ENCODE results near the gene NPTX2.
A peak's percentile ranks its signal among the peaks of the same experiment; 100 is the strongest.

Gene NPTX2

GRCh38 chr7:98617051-98617959 lies at the start of gene NPTX2 (continued):
- TF ChIP-seq, protein P1, sequence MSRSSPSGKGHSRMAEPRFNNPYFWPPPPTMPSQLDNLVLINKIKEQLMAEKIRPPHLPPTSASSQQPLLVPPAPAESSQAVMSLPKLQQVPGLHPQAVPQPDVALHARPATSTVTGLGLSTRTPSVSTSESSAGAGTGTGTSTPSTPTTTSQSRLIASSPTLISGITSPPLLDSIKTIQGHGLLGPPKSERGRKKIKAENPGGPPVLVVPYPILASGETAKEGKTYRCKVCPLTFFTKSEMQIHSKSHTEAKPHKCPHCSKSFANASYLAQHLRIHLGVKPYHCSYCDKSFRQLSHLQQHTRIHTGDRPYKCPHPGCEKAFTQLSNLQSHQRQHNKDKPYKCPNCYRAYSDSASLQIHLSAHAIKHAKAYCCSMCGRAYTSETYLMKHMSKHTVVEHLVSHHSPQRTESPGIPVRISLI (tag by site-specific recombination; IDR thresholded peaks at IDR 0.05), result no peak
- TF ChIP-seq ZNF76 (tag by site-specific recombination; IDR thresholded peaks at IDR 0.05; ENCODE audit: borderline replicate concordance, low read depth) (peak; percentile 49; the same call in 1 of the 2 replicates), ZEB2 (tag by site-specific recombination; IDR thresholded peaks at IDR 0.05) (no peak), ZNF10 (tag by site-specific recombination; IDR thresholded peaks at IDR 0.05) (no peak), ZNF623 (tag by site-specific recombination; IDR thresholded peaks at IDR 0.05) (no peak), KLF16 (tag by site-specific recombination; IDR thresholded peaks at IDR 0.05) (0 out of 2 replicates have a peak, but pooled peaks have one; percentile 18), ZNF658 (tag by site-specific recombination; IDR thresholded peaks at IDR 0.05) (no peak), ZNF639 (tag by site-specific recombination; IDR thresholded peaks at IDR 0.05) (no peak), SP2 (tag by site-specific recombination; IDR thresholded peaks at IDR 0.05) (peak; percentile 50; the same call in 1 of the 2 replicates), ZNF138 (tag by site-specific recombination; IDR thresholded peaks at IDR 0.05; ENCODE audit: borderline replicate concordance) (no peak), MZF1 (tag by site-specific recombination; IDR thresholded peaks at IDR 0.05; ENCODE audit: borderline replicate concordance) (no peak), ZNF184 (tag by site-specific recombination; IDR thresholded peaks at IDR 0.05) (no peak), ZNF391 (tag by site-specific recombination; IDR thresholded peaks at IDR 0.05; ENCODE audit: borderline replicate concordance, low read depth) (no peak), SETDB1 (IDR thresholded peaks at IDR 0.05; ENCODE audit: insufficient read length, low read length) (no peak), ZNF426 (tag by site-specific recombination; IDR thresholded peaks at IDR 0.05) (no peak), ZNF26 (tag by site-specific recombination; IDR thresholded peaks at IDR 0.05) (no peak), ZNF394 (tag by site-specific recombination; IDR thresholded peaks at IDR 0.05; ENCODE audit: borderline replicate concordance) (no peak), ZSCAN30 (tag by site-specific recombination; IDR thresholded peaks at IDR 0.05) (0 out of 2 replicates have a peak, but pooled peaks have one; percentile 53), ZFP37 (tag by site-specific recombination; IDR thresholded peaks at IDR 0.05) (no peak), GLI2 (tag by site-specific recombination; IDR thresholded peaks at IDR 0.05; ENCODE audit: borderline replicate concordance, low read depth) (no peak), ZNF701 (tag by site-specific recombination; IDR thresholded peaks at IDR 0.05) (no peak), YY2 (tag by site-specific recombination; IDR thresholded peaks at IDR 0.05) (no peak), ZNF169 (tag by site-specific recombination; IDR thresholded peaks at IDR 0.05) (no peak), ZNF404 (tag by site-specific recombination; IDR thresholded peaks at IDR 0.05) (no peak), ZNF600 (tag by site-specific recombination; IDR thresholded peaks at IDR 0.05) (peak; percentile 38; the same call in 1 of the 2 replicates), SP7 (tag by site-specific recombination; IDR thresholded peaks at IDR 0.05) (no peak), ZBTB8A (tag by site-specific recombination; IDR thresholded peaks at IDR 0.05) (0 out of 2 replicates have a peak, but pooled peaks have one; percentile 57), EGR2 (tag by site-specific recombination; IDR thresholded peaks at IDR 0.05; ENCODE audit: low read depth) (no peak), REPIN1 (tag by site-specific recombination; IDR thresholded peaks at IDR 0.05; ENCODE audit: low read depth) (no peak), ZIC2 (tag by site-specific recombination; IDR thresholded peaks at IDR 0.05) (peak; percentile 90), ZFHX2 (tag by site-specific recombination; conservative IDR thresholded peaks at IDR 0.05) (peak; percentile 82), ZNF560 (tag by site-specific recombination; IDR thresholded peaks at IDR 0.05; ENCODE audit: borderline replicate concordance) (no peak)
- TF ChIP-seq, protein P2, sequence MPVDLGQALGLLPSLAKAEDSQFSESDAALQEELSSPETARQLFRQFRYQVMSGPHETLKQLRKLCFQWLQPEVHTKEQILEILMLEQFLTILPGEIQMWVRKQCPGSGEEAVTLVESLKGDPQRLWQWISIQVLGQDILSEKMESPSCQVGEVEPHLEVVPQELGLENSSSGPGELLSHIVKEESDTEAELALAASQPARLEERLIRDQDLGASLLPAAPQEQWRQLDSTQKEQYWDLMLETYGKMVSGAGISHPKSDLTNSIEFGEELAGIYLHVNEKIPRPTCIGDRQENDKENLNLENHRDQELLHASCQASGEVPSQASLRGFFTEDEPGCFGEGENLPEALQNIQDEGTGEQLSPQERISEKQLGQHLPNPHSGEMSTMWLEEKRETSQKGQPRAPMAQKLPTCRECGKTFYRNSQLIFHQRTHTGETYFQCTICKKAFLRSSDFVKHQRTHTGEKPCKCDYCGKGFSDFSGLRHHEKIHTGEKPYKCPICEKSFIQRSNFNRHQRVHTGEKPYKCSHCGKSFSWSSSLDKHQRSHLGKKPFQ (tag by site-specific recombination; IDR thresholded peaks at IDR 0.05), result no peak
- TF ChIP-seq, protein P3, sequence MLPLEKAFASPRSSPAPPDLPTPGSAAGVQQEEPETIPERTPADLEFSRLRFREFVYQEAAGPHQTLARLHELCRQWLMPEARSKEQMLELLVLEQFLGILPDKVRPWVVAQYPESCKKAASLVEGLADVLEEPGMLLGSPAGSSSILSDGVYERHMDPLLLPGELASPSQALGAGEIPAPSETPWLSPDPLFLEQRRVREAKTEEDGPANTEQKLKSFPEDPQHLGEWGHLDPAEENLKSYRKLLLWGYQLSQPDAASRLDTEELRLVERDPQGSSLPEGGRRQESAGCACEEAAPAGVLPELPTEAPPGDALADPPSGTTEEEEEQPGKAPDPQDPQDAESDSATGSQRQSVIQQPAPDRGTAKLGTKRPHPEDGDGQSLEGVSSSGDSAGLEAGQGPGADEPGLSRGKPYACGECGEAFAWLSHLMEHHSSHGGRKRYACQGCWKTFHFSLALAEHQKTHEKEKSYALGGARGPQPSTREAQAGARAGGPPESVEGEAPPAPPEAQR (tag by site-specific recombination; IDR thresholded peaks at IDR 0.05), result no peak

Data from HEK293 (cell line).